Hepatic stellate cell (primary cell): ENCODE data around the gene RNF181.
"Not testable (repeated sequence)": the region's sequence is repeated elsewhere in the genome, so short reads cannot be mapped to it uniquely, and the experiment has no call there.

Experiments
- DNase-seq: peaks from one replicate; pipeline ENCODE4 v3.0.0; 2011; ENCODE audit warnings: low spot score

RNF181 gene

GRCh38 chr2:85577386-85578242, 17.9 kb upstream of the RNF181 start, which contains the start of gene VAMP8:
Gene VAMP8 (plus strand): TSS chr2:85577586. CDS start chr2:85577647, 61 bp downstream.
- no peak for DNase-seq

GRCh38 chr2:85578243-85579180, 17.0 kb upstream of the RNF181 start:
- DNase-seq = no peak

- no peak for DNase-seq
Observed at GRCh38 chr2:85579266-85579935, 16.1 kb upstream of the RNF181 start.

GRCh38 chr2:85580206-85580605, 15.3 kb upstream of the RNF181 start:
- DNase-seq = no peak

- no peak for DNase-seq
Observed at GRCh38 chr2:85582492-85582891, 13.1 kb upstream of the RNF181 start.

GRCh38 chr2:85583667-85584353, 11.7 kb upstream of the RNF181 start:
- no peak for DNase-seq

GRCh38 chr2:85584354-85584856, 11.1 kb upstream of the RNF181 start, which contains the start of gene VAMP5:
Gene VAMP5 (plus strand): TSS chr2:85584431. CDS start chr2:85584491, 60 bp downstream.
- DNase-seq = peak; percentile 55

GRCh38 chr2:85584857-85585780, 10.4 kb upstream of the RNF181 start:
- DNase-seq = peak; percentile 85

- peak; percentile 88 for DNase-seq
Observed at GRCh38 chr2:85585781-85586105, 9.8 kb upstream of the RNF181 start.

- no peak for DNase-seq
Observed at GRCh38 chr2:85588236-85588635, 7.3 kb upstream of the RNF181 start.

GRCh38 chr2:85588645-85589044, 6.9 kb upstream of the RNF181 start:
- DNase-seq = no peak

- no peak for DNase-seq
Observed at GRCh38 chr2:85589181-85589580, 6.4 kb upstream of the RNF181 start.

GRCh38 chr2:85589982-85590791, 5.4 kb upstream of the RNF181 start:
- DNase-seq = peak; percentile 92

GRCh38 chr2:85590950-85591349, 4.6 kb upstream of the RNF181 start:
- DNase-seq = no peak

GRCh38 chr2:85591563-85591962, 4.0 kb upstream of the RNF181 start:
- no peak for DNase-seq

- not testable (repeated sequence) for DNase-seq
Observed at GRCh38 chr2:85592299-85592698, 3.2 kb upstream of the RNF181 start.

- no peak for DNase-seq
Observed at GRCh38 chr2:85593023-85593422, 2.5 kb upstream of the RNF181 start.

GRCh38 chr2:85594715-85595300, 737 bp upstream of the RNF181 start:
- DNase-seq = no peak

- DNase-seq = peak; percentile 29
Observed at GRCh38 chr2:85596026-85596333, 435 bp downstream of the RNF181 start.
